ENCODE results near the gene SRPK2. TPM values are rescaled to one million over a fixed set of nuclear protein-coding genes. Genes with fewer than 3 reads are reported as not detected.

Gene SRPK2
- total RNA-seq, 1 donor from 2014 or later = 69.5 TPM

DNA sequence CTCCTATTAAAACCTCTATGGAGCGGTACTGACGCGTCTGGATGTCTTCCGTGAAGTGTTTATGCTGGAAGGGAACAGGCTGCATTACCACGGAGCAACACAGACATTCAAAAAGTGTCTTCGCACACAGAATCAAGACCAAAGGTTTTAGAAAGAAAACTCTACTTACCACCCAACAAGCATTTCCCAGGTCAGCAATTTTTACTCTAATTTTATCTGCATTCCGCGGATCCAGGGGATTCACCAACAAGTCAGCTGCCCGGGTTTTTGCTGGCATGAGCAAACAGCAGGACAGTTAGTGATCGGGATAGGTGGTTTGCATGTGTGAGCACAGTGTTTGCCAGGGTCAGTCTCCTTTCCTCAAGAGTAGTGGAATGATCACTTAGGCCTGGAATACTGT, 255.9 kb downstream of the SRPK2 start:
- Mint-ChIP-seq H3K27me3 (ENCODE audit: unreplicated experiment) (no peaks in the 10 kb centered on the region), H3K4me1 (ENCODE audit: unreplicated experiment) (peaks cover 2% of the 10 kb centered on the region), H3K9me3 (ENCODE audit: unreplicated experiment) (no peaks in the 10 kb centered on the region), H3K27ac (ENCODE audit: unreplicated experiment) (no peak overlapping the region), H3K4me3 (ENCODE audit: unreplicated experiment) (no peak overlapping the region), H3K36me3 (ENCODE audit: unreplicated experiment) (peaks cover 13% of the 10 kb centered on the region)
- DNase-seq (ENCODE audit: extremely low spot score, unreplicated experiment) = no peak
- TF ChIP-seq, protein P1, sequence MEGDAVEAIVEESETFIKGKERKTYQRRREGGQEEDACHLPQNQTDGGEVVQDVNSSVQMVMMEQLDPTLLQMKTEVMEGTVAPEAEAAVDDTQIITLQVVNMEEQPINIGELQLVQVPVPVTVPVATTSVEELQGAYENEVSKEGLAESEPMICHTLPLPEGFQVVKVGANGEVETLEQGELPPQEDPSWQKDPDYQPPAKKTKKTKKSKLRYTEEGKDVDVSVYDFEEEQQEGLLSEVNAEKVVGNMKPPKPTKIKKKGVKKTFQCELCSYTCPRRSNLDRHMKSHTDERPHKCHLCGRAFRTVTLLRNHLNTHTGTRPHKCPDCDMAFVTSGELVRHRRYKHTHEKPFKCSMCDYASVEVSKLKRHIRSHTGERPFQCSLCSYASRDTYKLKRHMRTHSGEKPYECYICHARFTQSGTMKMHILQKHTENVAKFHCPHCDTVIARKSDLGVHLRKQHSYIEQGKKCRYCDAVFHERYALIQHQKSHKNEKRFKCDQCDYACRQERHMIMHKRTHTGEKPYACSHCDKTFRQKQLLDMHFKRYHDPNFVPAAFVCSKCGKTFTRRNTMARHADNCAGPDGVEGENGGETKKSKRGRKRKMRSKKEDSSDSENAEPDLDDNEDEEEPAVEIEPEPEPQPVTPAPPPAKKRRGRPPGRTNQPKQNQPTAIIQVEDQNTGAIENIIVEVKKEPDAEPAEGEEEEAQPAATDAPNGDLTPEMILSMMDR (IDR thresholded peaks at IDR 0.05) = no peak

- peaks cover 11% of the 10 kb centered on the region for H3K36me3 Mint-ChIP-seq (ENCODE audit: unreplicated experiment)
- H3K4me3 Mint-ChIP-seq (ENCODE audit: unreplicated experiment) = no peak overlapping the region
- TF ChIP-seq, protein P1 (IDR thresholded peaks at IDR 0.05) = no peak
- peaks cover 2% of the 10 kb centered on the region for H3K4me1 Mint-ChIP-seq (ENCODE audit: unreplicated experiment)
- no peaks in the 10 kb centered on the region for H3K27me3 Mint-ChIP-seq (ENCODE audit: unreplicated experiment)
- no peaks in the 10 kb centered on the region for H3K9me3 Mint-ChIP-seq (ENCODE audit: unreplicated experiment)
- H3K27ac Mint-ChIP-seq (ENCODE audit: unreplicated experiment) = no peak overlapping the region
- DNase-seq (ENCODE audit: extremely low spot score, unreplicated experiment) = no peak
These were observed 256.4 kb downstream of the SRPK2 start for GRCh38 chr7:105132335-105132734.

GRCh38 chr7:105131890-105132289, 256.8 kb downstream of the SRPK2 start:
- TF ChIP-seq, protein P1 (IDR thresholded peaks at IDR 0.05) = no peak
- Mint-ChIP-seq H3K36me3 (ENCODE audit: unreplicated experiment) (peaks cover 12% of the 10 kb centered on the region), H3K27me3 (ENCODE audit: unreplicated experiment) (no peaks in the 10 kb centered on the region), H3K9me3 (ENCODE audit: unreplicated experiment) (no peaks in the 10 kb centered on the region), H3K4me1 (ENCODE audit: unreplicated experiment) (peaks cover 2% of the 10 kb centered on the region), H3K4me3 (ENCODE audit: unreplicated experiment) (no peak overlapping the region), H3K27ac (ENCODE audit: unreplicated experiment) (no peak overlapping the region)
- no peak for DNase-seq (ENCODE audit: extremely low spot score, unreplicated experiment)

- Mint-ChIP-seq H3K36me3 (ENCODE audit: unreplicated experiment) (peaks cover 12% of the 10 kb centered on the region), H3K4me3 (ENCODE audit: unreplicated experiment) (no peak overlapping the region), H3K27ac (ENCODE audit: unreplicated experiment) (no peak overlapping the region), H3K9me3 (ENCODE audit: unreplicated experiment) (no peaks in the 10 kb centered on the region), H3K27me3 (ENCODE audit: unreplicated experiment) (no peaks in the 10 kb centered on the region), H3K4me1 (ENCODE audit: unreplicated experiment) (peaks cover 2% of the 10 kb centered on the region)
- TF ChIP-seq, protein P1 (IDR thresholded peaks at IDR 0.05) = no peak
- DNase-seq (ENCODE audit: extremely low spot score, unreplicated experiment) = no peak
These were observed 257.6 kb downstream of the SRPK2 start for GRCh38 chr7:105131033-105131656.

DNA sequence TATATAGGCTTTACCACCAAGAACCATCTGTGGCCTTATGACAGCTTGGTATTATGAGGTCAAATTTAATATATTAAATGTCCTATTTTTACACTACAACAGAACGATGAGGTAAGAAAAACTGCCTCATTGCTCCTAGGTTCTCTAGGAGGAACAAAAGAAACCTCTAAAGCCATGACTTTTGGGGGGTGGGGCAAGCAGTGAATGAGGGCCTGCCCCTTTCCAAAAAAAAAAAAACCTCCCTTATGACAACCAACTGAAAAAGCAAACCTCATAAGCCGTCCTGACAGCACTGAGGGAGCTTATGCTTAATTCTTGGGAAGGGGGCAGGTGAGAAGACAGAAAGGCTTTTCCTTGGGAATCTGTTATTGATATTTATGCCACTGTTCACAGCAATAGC, 258.1 kb downstream of the SRPK2 start:
- Mint-ChIP-seq H3K36me3 (ENCODE audit: unreplicated experiment) (peaks cover 14% of the 10 kb centered on the region), H3K9me3 (ENCODE audit: unreplicated experiment) (no peaks in the 10 kb centered on the region), H3K4me1 (ENCODE audit: unreplicated experiment) (peaks cover 2% of the 10 kb centered on the region), H3K4me3 (ENCODE audit: unreplicated experiment) (no peak overlapping the region), H3K27me3 (ENCODE audit: unreplicated experiment) (no peaks in the 10 kb centered on the region), H3K27ac (ENCODE audit: unreplicated experiment) (no peak overlapping the region)
- no peak for DNase-seq (ENCODE audit: extremely low spot score, unreplicated experiment)
- TF ChIP-seq, protein P1 (IDR thresholded peaks at IDR 0.05) = no peak
